Adipose tissue (tissue), 3 donors: ENCODE data around the gene CAPN5. TPM values are rescaled to one million over a fixed set of nuclear protein-coding genes. Genes with fewer than 3 reads are reported as not detected.

Source experiments
- H3K27ac ChIP-seq: one replicate; pipeline ENCODE4 v1.5.1; 2013; ENCODE audit warnings: low read depth, low read length
- WGBS, 3 donors: extraction: QIAGEN DNeasy Blood & Tissue Kit; methylation state at CpG; one replicate each; pipeline ENCODE4 v1.1.7; 2013; 5-methylcytosine and 5-hydroxymethylcytosine counted together
- polyA plus RNA-seq, 3 donors: library from polyadenylated mRNA; stranded (reverse); fragments of 200-250 nt; gene quantifications; one replicate each; pipeline ENCODE4 v1.2.3, GENCODE V29; 2013
- donor health status: healthy with polysubstance abuse.
- donor health status: Bipolar disorder and iron deficiency.
- donor health status: healthy.

Gene CAPN5
- polyA plus RNA-seq, 3 donors: 1.2 to 8.5 (median 4.0) TPM

- no peak overlapping the region for H3K27ac ChIP-seq
- 39 to 71% (median 47%) methylated on average over 10 to 11 of the region's 11 CpGs for WGBS, 3 donors
Measured at GRCh38 chr11:77073328-77074001, 6.7 kb downstream of the CAPN5 start.

DNA sequence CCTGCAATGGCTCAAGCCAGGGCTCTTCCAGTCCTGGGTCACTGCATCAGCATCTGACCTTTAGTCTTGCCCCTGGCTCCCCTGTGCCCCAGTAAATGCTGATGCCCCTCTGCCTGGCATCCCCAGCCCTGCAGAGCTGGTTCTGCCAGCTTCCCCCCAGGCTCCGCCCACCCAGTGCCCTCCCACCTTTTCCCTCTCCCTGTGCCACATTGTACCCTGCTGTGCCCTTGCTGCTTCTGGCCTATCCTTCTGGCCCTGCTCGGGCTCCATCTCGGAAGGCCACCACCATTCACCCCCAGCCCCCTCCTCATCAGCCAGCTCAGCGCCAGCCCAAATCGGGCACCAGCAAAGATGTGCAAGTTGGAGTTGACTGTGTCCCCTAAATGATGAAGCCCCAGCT, 7.4 kb downstream of the CAPN5 start:
- peak overlapping the region; percentile 29 for H3K27ac ChIP-seq
- WGBS, 3 donors: 72 to 91% (median 82%) methylated on average over 5 of the region's 5 CpGs

GRCh38 chr11:77074626-77075221, 8.0 kb downstream of the CAPN5 start:
- WGBS, 3 donors: 81 to 90% (median 82%) methylated on average over 13 to 15 of the region's 15 CpGs
- H3K27ac ChIP-seq: peak overlapping the region; percentile 29

DNA sequence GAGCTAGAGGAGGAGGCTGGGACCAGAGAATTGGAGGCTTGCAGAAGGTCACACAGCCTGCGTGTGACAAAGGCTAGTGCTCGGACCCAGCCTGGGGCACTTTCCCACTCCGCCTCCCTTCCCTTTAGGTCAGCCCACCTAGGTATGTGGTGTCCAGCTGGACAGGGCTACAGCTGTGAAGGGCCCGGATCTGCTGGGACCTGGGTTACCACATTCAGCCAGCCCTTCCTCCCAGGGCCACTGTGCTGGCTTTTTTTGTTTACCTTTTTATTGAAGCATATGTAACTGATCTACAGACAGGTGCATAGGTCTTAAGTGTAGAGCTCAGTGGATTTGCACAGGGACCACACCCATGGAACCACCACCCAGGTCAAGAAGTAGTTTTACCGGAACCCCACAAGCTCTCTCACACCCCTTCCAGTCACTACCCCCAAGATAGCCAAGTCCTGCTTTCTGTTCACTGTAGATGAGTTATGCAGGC, 8.7 kb downstream of the CAPN5 start:
- WGBS, 3 donors: 81 to 96% (median 88%) methylated on average over 5 of the region's 5 CpGs
- no peak overlapping the region for H3K27ac ChIP-seq

GRCh38 chr11:77079666-77080065, 12.9 kb downstream of the CAPN5 start:
- WGBS, 3 donors: 96 to 100% (median 96%) methylated on average over 2 of the region's 2 CpGs

DNA sequence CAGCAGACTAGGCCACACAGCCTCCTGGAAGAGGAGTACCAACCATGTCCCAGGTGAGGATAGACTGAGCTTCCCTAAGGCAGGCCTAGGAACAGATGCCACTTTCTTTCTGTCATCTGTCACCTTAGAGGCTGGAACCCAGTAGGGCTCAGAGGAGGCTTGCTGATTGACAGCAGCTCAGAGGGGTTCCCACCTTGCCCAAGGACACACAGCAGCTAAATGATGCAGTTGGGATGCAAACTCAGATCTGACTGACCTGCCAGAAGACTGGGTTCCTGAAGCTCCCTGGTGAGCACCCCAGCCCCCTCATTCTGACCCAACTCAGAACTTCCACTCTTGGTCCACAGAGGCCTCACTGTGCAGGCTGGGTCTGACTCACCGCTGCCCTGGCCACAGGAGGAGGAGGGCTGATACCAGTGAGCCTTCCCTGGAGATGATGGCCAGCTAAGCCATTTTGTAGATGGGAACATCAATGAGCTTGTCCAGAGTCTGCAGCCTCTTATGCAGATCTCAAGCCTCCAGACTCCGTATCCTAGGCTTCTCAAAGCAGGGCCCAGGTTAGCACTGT, 14.0 kb downstream of the CAPN5 start:
- WGBS, 3 donors: 84 to 94% (median 89%) methylated on average over 2 of the region's 2 CpGs
- no peak overlapping the region for H3K27ac ChIP-seq

More at GRCh38 chr11:77079666-77080065, 12.9 kb downstream of the CAPN5 start:
- H3K27ac ChIP-seq: no peak overlapping the region

DNA sequence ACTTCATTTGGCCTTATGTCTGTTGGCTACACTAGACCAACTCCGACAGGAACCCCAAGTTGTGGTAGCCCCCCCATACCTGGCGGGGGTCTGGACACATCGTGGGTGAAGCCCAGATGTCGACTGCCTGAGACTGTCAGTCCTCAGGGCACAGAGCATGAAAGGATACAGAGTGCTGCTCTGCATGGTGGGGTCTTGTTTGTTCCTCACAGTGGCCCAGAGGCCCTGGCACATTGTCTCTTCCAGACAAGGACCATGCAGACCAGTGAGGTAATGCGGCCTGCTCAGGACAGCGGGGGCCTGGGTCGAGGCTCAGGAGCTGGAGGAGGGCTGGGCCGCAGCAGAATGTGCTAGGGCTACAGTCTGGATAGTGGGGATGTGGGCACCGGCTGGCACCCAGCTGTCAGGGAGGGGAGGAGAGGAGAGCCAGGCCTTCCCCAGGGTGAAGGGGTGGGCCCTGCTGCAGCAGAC, 14.6 kb downstream of the CAPN5 start:
- H3K27ac ChIP-seq: no peak overlapping the region
- 91 to 97% (median 94%) methylated on average over 9 of the region's 9 CpGs for WGBS, 3 donors

GRCh38 chr11:77081976-77082836, 15.4 kb downstream of the CAPN5 start:
- H3K27ac ChIP-seq: no peak overlapping the region
- 56 to 64% (median 61%) methylated on average over 11 of the region's 11 CpGs for WGBS, 3 donors

- 59 to 82% (median 66%) methylated on average over 15 of the region's 15 CpGs for WGBS, 3 donors
Measured at GRCh38 chr11:77082838-77083565, 16.2 kb downstream of the CAPN5 start.

DNA sequence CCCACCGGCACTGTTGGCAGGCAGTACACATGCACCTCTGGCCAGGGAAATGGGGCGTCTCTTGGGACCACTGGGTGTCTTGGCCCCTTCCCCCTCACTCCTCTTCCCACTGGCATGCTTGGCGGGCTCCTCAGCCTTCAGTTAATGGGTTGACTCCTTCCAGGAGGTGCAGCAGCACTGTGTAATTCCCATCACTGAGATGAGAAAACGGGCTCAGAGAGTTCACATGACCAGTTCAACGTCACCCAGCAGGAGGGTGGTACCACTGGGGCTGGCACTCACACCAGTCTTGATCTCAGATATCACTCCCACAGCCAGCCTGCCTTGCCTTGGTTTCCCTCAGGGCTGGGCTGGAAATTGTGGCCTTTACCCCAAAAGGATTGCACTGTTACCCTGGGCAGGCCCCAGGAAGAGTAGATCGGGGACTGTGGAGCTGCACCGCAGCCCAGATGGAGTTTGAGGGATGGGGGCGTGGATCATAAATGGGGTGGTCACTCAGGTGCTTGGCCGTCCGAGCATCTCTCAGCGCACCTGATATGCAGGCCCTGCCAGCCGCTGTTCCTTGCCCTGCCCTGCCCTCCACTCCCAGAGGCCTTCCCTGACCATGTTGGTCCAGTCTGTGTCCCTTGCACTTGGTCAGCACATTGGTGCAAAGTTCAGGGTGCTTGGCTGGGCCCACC, 16.9 kb downstream of the CAPN5 start:
- no peak overlapping the region for H3K27ac ChIP-seq
- 90 to 96% (median 92%) methylated on average over 12 of the region's 12 CpGs for WGBS, 3 donors

More at GRCh38 chr11:77082838-77083565, 16.2 kb downstream of the CAPN5 start:
- no peak overlapping the region for H3K27ac ChIP-seq

- WGBS, 3 donors: 87 to 96% (median 94%) methylated on average over 25 of the region's 25 CpGs
- H3K27ac ChIP-seq: no peak overlapping the region
Measured at GRCh38 chr11:77084581-77085191, 17.9 kb downstream of the CAPN5 start.

- WGBS, 3 donors: 91 to 93% (median 92%) methylated on average over 6 of the region's 6 CpGs
- H3K27ac ChIP-seq: no peak overlapping the region
Measured at GRCh38 chr11:77085652-77086051, 18.9 kb downstream of the CAPN5 start.

- no peak overlapping the region for H3K27ac ChIP-seq
- WGBS, 3 donors: 73 to 83% (median 75%) methylated on average over 23 of the region's 23 CpGs
Measured at GRCh38 chr11:77086521-77087472, 20.0 kb downstream of the CAPN5 start.

GRCh38 chr11:77087723-77088225, 21.0 kb downstream of the CAPN5 start:
- WGBS, 3 donors: 90 to 98% (median 94%) methylated on average over 9 of the region's 9 CpGs
- H3K27ac ChIP-seq: no peak overlapping the region

DNA sequence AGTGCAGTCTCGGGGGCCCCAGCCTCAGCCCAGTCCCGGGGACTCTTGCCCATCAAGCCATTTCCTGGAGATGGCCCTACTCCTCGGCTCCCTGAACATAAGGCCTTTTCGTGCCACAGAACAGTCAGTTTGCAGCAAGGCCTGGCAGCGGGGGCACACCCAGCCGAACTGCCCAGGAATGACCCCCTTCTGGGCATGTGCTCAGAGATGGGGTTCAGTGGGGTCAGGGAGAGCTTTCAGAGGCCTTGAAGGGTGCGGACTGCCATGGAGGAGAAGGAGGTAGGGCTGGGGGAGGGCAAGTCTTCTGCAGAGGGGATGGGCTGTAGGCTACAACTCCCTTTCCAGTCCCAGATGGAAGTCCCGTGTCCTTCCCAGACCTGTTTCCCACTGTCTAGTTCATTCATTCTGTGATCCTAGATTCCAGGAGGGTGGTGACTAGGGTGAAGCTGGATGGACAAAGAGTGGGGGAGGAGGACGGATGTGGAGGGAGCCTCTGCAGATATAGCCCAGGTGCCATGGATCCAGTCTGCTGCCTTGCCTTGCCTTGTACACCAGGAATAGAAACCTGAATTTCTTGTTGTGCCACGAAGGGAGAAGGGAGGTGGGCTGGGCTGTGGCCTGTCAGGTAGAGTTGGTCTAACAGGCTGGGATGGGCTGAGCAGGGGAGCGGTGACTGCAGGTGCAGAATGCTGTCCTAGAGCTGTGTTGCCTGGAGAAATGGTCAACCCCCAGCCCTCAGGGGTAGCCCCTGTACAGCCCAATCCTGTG, 21.6 kb downstream of the CAPN5 start:
- H3K27ac ChIP-seq: no peak overlapping the region
- 69 to 78% (median 77%) methylated on average over 11 of the region's 11 CpGs for WGBS, 3 donors
